Right cardiac atrium (tissue), 5 donors: ENCODE results near the gene ANKS3. TPM values are rescaled to one million over a fixed set of nuclear protein-coding genes. Genes with fewer than 3 reads are reported as not detected.

Experiments
- ATAC-seq, 2 donors: fragments of 200-7000 bp; cut with Tn5 transposase; one replicate each; pipeline versions ENCODE4 v1.8.0 to v1.9.1; 2020; ENCODE audit warnings: moderate library complexity in 2 of 2, mild to moderate bottlenecking in 1 of 2
- DNase-seq, 3 donors: peaks; one replicate each; pipeline ENCODE4 v3.0.0-alpha.2; 2020
- H3K27ac ChIP-seq: one replicate; pipeline ENCODE4 v1.5.1; 2013; ENCODE audit warnings: mild to moderate bottlenecking, low read length, control low read depth, moderate library complexity
- H3K27me3 ChIP-seq: one replicate; pipeline ENCODE4 v1.6.1; 2013; ENCODE audit not compliant: control insufficient read depth, insufficient read depth
- H3K4me1 ChIP-seq: one replicate; pipeline ENCODE4 v1.6.1; 2013; ENCODE audit warnings: low read length; ENCODE audit not compliant: control insufficient read depth, insufficient read depth
- H3K4me3 ChIP-seq: one replicate; pipeline ENCODE4 v1.5.1; 2013; ENCODE audit warnings: low read length, control low read depth
- H3K9me3 ChIP-seq: one replicate; pipeline ENCODE4 v1.6.1; 2013; ENCODE audit warnings: low read length; ENCODE audit not compliant: control insufficient read depth
- WGBS: extraction: QIAGEN DNeasy Blood & Tissue Kit; methylation state at CpG from one replicate; pipeline ENCODE4 v1.1.7; 2013; 5-methylcytosine and 5-hydroxymethylcytosine counted together
- intact Hi-C, 4 donors: fragments of 100-400 bp; cut with DNase I; formaldehyde crosslinking; loops; one replicate each; pipeline versions ENCODE4 v1.11.0 to v1.14.0; 2022 to 2023
- polyA plus RNA-seq: library from polyadenylated mRNA; stranded (reverse); fragments of 200-250 nt; gene quantifications from one replicate; pipeline ENCODE4 v1.2.3, GENCODE V29; 2013
- total RNA-seq, 4 donors: library from RNA; stranded (reverse); fragmentation: NEBNext Ultra II Directional; extraction: Animal tissue kit (Norgen Biotek cat#: 25700); gene quantifications; one replicate each; pipeline ENCODE4 v1.2.1, GENCODE V29; 2021
- donor health status: healthy with polysubstance abuse.
- donor health status: DM: no; HTN: yes; CAD: no.
- donor health status: DM: no; HTN: no; CAD: no.
- donor health status: DM: no; HTN: yes; CAD: no; lungs with severe emphysema.
- donor health status: DM: yes; HTN: yes; CAD: no.

ANKS3 gene
- total and polyA plus RNA-seq, 5 donors: 8.9 to 13.5 (median 11.0) TPM

DNA sequence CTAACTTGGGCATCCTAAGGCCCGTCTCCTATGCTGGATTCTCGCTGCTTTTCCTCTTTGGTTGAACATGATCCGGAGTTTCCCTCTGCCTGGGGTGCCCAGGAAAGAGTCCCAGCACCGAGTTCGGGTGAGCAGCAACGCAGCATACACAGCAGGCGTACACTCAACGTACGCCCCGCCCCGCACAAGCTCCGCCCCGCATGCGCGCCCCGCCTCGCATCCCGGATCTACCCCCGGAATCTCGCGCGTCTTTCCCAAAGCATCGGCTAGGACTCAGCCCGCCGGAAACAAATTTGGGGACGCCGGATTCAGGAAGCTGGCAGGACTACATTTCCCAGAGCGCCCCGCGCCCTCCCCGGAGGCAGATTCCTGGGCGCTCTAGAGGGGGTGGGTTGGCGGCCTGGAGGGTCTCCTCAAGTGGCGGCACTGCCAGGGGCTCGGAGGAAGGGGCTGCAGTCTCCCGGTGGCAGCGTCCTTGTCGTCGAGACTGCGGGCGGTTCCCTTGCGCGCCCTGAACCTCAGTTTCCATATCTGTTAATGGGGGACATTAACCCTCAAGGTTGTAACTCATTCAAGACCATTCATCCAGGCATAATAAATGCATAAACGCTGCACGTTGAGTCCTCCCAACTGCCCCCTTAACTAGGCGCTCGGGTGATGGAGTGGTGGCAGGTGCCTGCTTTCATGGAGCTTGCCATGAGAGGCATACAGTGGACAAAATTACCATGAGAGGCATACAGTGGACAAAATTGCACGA is 34.7 kb upstream of the ANKS3 start:
- peak overlapping the region; percentile 92 for H3K27ac ChIP-seq
- peak overlapping the region; percentile 80 for H3K4me3 ChIP-seq
- no peaks in the 10 kb centered on the region for H3K27me3 ChIP-seq
- ATAC-seq: peak; percentile 94 to 96
- no peaks in the 10 kb centered on the region for H3K9me3 ChIP-seq
- peak; percentile 97 to 99 (median 98) for DNase-seq
- peaks cover 2% of the 10 kb centered on the region for H3K4me1 ChIP-seq
- intact Hi-C loops: no loop called here
- 4% methylated on average over 48 of the region's 48 CpGs for WGBS

DNA sequence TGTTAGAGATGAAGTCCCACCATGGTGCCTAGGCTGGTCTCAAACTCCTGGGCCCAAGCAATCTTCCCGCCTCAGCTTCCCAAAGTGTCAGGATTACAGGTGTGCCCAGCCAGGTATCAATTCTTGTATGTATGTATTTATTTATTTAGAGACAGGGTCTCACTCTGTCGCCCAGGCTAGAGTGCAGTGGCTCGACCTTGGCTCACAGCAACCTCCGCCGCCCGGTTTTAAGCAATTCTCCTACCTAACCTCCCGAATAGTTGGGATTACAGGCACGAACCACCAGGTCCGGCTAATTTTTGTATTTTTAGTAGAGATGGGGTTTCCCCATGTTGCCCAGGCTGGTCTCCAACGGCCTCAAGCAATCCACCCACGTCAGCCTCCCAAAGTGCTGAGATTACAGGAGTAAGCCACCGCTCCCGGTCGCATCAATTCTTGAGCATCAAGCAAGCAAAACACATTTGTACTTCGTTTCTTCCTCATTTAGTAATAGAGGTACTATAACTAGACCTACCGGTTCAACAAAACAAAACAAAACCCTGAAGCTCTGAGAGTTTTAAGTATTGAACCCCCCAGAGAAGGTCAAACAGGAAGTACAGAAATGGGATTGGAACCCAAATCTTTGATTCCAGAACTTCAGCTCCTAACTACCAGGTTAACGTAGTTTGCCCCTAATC is 33.9 kb upstream of the ANKS3 start:
- Histone ChIP-seq H3K9me3 (no peaks in the 10 kb centered on the region), H3K27ac (peak overlapping the region; percentile 92), H3K4me3 (peak overlapping the region; percentile 80), H3K4me1 (peaks cover 2% of the 10 kb centered on the region), H3K27me3 (no peaks in the 10 kb centered on the region)
- ATAC-seq (no peak), DNase-seq (peak in 1 of 3 donors; percentile 35)
- intact Hi-C loops: no loop called here
- 56% methylated on average over 17 of the region's 17 CpGs for WGBS

DNA sequence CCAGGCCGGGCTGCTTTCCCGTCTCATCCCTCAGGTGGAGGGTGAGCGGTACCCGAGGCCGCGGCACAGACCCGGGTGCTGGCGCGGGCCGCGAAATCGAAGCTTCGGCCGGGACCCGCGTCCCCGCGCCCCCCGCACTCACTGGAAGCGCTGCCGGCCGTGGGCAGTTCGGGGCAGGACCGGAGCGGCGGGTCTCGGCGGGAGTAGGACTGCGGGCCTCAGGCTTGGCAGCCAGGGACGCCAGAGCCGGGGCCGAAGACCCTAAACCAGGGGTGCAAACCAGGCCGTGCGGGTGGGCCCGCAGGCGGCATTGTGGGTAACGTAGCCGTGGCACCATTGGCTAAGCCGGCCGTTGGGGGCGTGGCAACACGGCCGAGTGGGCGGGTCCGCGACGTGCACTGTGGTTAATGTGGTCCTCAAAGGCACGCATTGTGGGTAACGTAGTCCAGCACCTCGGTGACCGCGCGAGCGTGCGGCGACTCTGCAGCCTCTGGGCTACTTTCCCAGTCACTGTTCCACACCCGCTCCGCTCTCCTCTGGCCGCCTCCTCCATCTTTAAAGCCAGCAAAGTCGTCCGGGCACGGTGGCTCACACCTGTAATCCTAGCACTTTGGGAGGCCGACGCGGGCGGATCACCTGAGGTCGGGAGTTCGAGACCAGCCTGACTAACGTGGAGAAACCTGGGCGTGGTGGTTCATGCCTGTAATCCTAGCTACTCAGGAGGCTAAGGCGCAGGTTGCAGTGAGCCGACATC is 33.0 kb upstream of the ANKS3 start, which contains the start of gene ZNF500:
Gene ZNF500 (minus strand): TSS at position 288 of the 754 bp plus-strand sequence. CDS start 1,184 bp downstream, outside the sequence.
- Histone ChIP-seq H3K4me3 (peak within 1 kb of the TSS; percentile 74), H3K9me3 (no peaks in the 10 kb centered on the region), H3K27ac (peak within 1 kb of the TSS; percentile 92), H3K27me3 (no peaks in the 10 kb centered on the region), H3K4me1 (peaks cover 2% of the 10 kb centered on the region)
- peak; percentile 95 to 97 for ATAC-seq
- DNase-seq: peak; percentile 99 to 100 (median 100)
- 4% methylated on average over 72 of the region's 72 CpGs for WGBS
- intact Hi-C loops: no loop called here

DNA sequence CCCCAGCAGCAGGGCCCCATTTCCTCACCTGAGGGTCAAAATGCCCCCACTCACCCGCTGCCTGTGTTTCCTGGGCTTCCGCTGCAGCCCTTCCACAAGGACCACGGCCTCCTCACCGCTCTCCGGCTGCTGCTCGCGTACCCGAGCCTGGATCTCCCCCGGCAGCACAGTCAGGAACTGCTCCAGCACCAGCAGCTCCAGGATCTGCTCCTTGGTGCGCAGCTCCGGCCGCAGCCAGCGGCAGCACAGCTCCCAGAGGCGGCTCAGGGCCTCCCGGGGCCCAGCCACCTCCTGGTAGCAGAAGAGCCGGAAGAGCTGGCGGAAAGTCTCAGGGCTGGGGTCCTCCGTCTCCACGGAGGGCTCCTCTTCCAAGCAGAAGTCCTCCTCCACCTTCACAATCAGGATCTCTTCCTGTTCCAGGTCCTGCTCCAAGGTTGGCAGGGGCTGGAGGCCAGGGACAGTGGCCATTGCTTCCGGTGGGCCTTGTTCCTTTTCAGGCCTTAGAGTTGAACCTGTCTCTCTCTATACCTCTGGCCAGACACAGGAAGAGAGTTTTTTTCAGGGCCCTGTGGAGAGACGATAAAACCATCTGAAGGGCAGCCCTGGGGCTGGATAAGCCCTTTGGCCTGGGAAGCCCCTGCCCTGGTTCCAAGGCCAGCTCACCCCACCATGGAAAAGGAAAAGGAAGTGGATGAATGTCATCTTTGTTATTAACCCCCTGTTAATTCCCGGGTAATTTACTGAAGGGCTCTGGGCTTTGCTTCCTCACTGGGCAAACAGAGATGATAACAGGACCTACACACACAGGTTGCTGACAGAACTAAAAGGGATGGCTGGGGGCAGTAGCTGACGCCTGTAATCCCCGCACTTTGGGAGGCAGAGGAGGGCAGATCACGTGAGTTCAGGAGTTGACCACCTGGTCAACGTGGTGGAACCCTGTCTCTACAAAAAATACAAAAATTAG is 31.7 kb upstream of the ANKS3 start:
- no peak for ATAC-seq
- 63% methylated on average over 26 of the region's 26 CpGs for whole genome bisulfite sequencing
- intact Hi-C loops: no loop called here
- peak in 1 of 3 donors; percentile 40 for DNase-seq
- peaks cover 2% of the 10 kb centered on the region for H3K4me1 ChIP-seq
- H3K9me3 ChIP-seq: no peaks in the 10 kb centered on the region
- H3K27me3 ChIP-seq: no peaks in the 10 kb centered on the region
- H3K4me3 ChIP-seq: peak overlapping the region; percentile 74
- H3K27ac ChIP-seq: no peak overlapping the region

DNA sequence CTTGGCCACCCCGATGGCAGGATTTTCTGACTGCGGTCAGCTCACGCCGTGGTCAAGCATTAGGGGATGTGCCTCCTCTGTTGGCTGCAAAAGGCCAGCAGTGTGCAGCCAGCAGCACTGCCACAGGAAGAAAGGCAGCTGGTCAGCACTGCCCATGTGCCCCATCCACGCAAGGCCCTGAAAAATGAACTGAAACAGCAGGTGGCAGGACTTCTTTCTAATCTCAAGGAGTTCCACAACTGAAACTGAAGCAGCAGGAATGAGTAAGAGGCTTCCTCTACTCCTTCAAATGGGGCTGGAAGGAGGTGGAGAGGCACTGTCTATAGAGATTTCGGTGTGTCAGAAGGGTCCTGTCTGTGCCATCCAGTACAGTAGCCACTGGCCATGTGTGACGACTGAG is 29.7 kb upstream of the ANKS3 start:
- 92% methylated on average over 7 of the region's 7 CpGs for WGBS

DNA sequence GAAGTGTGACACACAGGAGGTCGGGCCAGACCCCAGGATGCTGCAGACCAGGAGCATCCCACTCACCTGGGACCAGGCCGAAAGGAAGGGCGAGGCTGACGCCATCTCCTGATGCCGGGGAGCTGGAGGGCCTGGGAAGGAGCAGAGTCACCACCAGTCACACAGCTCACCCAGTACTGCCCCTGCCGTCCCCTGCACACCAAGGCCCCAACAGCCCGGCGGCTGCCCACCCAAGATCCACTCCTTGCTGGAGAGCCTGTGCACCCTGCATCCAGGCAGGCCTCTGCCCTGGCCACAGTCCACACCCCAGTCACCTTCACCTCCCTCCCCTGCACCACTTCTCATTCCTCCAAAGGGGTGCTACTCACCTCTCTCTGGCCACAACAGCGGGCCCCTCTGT is 28.1 kb upstream of the ANKS3 start:
- H3K4me3 ChIP-seq: no peak overlapping the region
- H3K27me3 ChIP-seq: no peaks in the 10 kb centered on the region
- DNase-seq (peak in 2 of 3 donors; percentile 28 to 37), ATAC-seq (no peak)
- peaks cover 2% of the 10 kb centered on the region for H3K4me1 ChIP-seq
- 88% methylated on average over 9 of the region's 9 CpGs for WGBS
- H3K9me3 ChIP-seq: no peaks in the 10 kb centered on the region
- no peak overlapping the region for H3K27ac ChIP-seq
- intact Hi-C loops: no loop called here

More for the DNA sequence above, 29.7 kb upstream of the ANKS3 start:
- ATAC-seq (no peak), DNase-seq (peak in 1 of 3 donors; percentile 56)
- Histone ChIP-seq H3K4me1 (peaks cover 2% of the 10 kb centered on the region), H3K9me3 (no peaks in the 10 kb centered on the region), H3K4me3 (no peak overlapping the region), H3K27me3 (no peaks in the 10 kb centered on the region), H3K27ac (no peak overlapping the region)
- intact Hi-C loops: no loop called here

DNA sequence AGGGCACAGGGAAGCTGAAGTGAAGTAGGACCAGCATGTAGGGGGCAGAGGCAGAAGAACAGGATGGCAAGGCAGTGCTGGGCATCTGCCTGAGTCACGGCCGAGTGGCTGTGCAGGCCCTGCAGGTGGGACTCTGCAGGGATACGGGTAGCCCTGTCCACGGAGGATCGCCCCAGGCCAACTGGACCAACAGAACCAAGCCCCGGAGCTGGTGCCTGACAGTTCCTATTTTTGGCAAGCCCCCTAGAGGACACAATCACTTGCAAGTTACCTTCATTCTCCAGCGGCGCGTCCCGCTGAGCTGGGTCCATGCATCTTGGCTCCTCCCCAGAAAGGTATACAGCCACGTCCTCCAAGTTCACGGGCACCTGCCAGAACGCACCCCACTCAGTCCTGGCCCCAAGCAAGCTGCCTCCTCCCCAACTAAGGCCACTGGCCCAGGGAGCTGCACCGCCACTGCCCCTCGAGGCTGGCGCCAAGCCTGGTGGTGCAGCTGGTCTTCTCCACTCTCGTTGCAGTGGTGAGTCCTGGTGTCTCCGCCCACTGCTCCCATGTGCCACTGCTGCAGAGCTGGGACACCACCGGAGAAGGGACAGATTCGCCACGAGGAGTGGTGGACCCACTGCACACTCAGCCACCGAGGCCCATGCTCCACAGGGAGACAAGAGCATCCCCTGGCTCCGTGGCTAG is 26.3 kb upstream of the ANKS3 start:
- DNase-seq (peak in 2 of 3 donors; percentile 34 to 43), ATAC-seq (no peak)
- WGBS: 90% methylated on average over 23 of the region's 23 CpGs
- Histone ChIP-seq H3K4me1 (no peaks in the 10 kb centered on the region), H3K27ac (no peak overlapping the region), H3K9me3 (no peaks in the 10 kb centered on the region), H3K4me3 (no peak overlapping the region), H3K27me3 (no peaks in the 10 kb centered on the region)
- intact Hi-C loops: no loop called here

DNA sequence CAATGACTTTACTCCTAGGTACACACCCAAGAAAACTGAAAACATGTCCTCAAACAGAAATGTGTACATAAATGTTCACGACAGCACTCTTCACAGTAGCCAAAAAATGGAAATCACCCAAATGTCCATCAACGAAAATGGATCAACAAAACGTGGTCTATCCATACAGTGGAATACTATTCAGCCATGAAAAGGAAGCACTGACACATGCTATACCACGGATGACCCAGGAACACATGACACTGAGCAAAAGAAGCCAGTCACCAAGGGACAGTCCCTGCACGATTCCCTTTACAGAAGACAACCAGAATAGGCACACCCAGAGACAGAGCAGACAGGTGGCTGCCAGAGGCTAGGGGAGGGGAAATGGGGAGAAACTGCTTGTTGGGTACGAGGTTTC is 21.6 kb upstream of the ANKS3 start:
- 98% methylated on average over 6 of the region's 6 CpGs for WGBS
- intact Hi-C loops: no loop called here

DNA sequence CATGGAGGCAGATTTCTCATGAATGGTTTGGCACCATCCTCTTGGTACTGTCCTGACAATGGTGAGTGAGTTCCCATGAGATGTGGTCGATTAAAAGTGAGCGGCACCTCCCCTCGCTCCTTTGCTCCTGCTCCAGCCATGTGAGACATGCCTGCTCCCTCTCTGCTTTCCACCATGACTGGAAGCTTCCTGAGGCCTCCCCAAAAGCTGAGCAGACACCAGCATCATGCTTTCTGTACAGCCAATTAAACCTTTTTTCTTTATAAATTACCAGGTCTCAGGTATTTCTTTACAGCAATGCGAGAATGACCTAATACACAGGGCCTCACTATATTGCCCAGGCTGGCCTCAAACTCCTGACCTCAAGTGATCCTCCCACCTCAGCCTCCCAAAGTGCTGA is 20.8 kb upstream of the ANKS3 start:
- ATAC-seq: no peak

More for the DNA sequence above, 21.6 kb upstream of the ANKS3 start:
- H3K27ac ChIP-seq: no peak overlapping the region
- DNase-seq: no peak
- H3K4me3 ChIP-seq: no peak overlapping the region
- no peaks in the 10 kb centered on the region for H3K4me1 ChIP-seq
- no peak for ATAC-seq
- no peaks in the 10 kb centered on the region for H3K27me3 ChIP-seq
- no peaks in the 10 kb centered on the region for H3K9me3 ChIP-seq

DNA sequence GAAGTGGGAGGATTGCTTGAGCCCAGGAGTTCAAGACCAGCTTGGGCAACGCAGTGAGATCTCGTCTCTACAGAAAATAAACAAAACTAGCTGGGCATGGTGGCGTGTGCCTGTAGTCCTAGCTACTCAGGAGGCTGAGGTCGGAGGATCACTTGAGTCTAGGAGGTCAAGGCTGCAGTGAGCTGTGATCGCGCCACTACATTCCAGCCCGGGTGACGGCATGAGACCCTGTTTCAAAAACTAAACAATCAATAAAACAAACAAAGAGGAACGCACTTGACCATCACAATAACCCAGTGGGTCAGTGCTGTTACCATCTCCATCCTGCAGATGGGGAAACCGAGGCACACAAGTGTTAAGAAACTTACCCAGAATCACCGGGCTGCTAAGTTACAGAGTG is 19.2 kb upstream of the ANKS3 start:
- H3K4me3 ChIP-seq: no peak overlapping the region
- 95% methylated on average over 11 of the region's 11 CpGs for WGBS
- no peak for ATAC-seq
- intact Hi-C loops: no loop called here
- no peaks in the 10 kb centered on the region for H3K9me3 ChIP-seq
- no peak overlapping the region for H3K27ac ChIP-seq
- no peaks in the 10 kb centered on the region for H3K27me3 ChIP-seq
- H3K4me1 ChIP-seq: no peaks in the 10 kb centered on the region
- DNase-seq: peak in 2 of 3 donors; percentile 4 to 16

More for the DNA sequence above, 20.8 kb upstream of the ANKS3 start:
- H3K9me3 ChIP-seq: no peaks in the 10 kb centered on the region
- H3K27me3 ChIP-seq: no peaks in the 10 kb centered on the region
- WGBS: 100% methylated on average over 4 of the region's 4 CpGs
- intact Hi-C loops: no loop called here
- H3K27ac ChIP-seq: no peak overlapping the region
- H3K4me1 ChIP-seq: no peaks in the 10 kb centered on the region
- no peak overlapping the region for H3K4me3 ChIP-seq
- peak in 2 of 3 donors; percentile 4 to 23 for DNase-seq
